ENCODE results near the gene VCPKMT.
"Not testable (repeated sequence)": the region's sequence is repeated elsewhere in the genome, so short reads cannot be mapped to it uniquely, and the experiment has no call there.

Gene VCPKMT

DNA sequence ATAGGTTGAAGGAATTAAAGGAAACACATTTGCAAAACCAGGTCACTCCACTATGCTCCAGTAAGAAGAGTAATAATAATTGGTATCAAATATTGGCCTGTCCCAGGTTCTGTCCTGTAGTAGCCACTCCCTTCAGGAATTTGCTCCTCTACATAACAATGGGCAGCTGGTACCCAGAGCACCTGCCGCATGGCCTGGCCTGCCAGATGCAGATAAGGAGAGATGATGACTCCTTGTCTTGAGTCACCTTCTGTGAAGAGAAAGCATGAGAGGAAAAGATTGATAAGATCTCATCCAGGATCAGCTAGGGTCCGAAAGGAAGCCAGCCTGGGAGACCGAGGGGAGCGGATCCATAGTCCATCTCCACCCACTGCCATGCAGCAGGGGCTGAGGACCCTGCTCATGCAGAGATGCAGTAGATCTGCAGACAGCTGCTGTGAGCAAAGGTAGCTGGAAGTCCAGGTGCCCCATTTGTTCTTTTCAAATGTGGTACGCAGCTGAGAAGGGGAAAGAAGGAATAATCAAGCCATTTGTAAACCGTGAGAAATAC is 24.3 kb downstream of the VCPKMT start:
- no peak for DNase-seq (ENCODE audit: low read depth, low spot score)

DNA sequence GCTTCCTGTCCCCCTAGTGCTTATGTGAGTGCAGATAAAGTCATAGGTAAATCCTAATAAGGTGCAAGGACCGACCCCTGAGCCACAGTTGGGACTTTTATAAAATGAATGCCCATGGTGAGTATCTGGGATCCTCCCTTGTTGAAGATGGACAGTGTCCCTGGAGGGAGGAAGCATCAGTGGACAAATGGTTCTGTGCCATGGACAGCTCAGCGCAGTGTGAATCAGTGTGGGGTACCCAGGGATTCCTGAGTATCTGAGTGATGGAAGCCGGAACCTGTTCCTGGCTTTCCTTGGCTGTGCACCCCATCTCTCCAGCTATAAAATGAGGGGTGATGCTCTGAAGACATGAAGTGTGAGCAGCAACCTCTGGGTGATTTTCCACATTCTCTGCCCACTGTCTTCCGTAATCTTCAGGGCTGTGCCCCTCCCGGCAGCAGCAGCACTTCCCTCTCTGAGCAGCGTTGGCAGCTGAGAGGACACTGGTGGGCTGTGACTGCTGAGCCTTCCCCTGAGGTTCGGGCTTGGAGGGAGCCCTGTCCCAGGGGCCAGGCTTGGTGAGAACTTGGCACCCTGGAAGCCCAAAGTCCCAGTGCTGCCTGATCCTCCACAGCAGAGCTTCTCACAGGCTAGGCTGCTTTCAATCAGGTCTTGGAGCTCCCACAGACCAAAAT is 25.0 kb downstream of the VCPKMT start:
- DNase-seq (ENCODE audit: low read depth, low spot score), result no peak

DNA sequence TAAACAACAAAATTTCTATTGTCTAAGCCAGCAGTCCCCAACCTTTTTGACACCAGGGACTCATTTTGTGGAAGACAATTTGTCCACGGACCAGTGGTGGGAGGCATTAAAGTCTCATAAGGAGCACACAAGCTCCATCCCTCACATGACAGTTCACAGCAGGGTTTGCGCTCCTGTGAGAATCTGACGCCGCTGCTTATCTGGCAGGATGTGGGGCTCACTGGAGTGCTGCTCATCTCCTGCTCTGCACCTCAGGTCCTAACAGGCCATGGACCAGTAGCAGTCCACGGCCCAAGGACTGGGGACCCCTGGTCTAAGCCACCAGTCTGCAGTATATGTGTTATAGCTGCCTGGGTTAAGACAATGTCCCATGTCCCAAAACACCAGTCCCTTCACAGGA is 27.2 kb downstream of the VCPKMT start:
- no peak for DNase-seq (ENCODE audit: low read depth, low spot score)

DNA sequence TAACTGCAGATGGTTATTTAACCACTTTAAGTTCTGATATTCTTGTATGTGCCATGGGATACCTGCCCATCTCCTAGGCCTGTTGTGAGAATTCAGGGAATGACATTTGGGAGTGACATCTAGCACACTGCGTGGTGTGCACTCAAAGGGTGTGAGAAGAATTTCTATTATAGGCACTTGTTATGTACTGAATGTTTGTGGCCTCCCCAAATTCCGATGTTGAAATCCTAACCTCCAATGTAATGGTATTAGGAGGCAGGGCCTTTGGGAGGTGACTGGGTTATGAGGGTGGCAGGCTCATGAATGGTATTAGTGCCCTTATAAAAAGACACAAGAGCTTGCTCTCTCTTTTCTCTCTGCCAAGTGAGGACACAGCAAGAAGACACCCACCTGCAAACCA is 27.6 kb downstream of the VCPKMT start:
- DNase-seq (ENCODE audit: low read depth, low spot score), result no peak

DNA sequence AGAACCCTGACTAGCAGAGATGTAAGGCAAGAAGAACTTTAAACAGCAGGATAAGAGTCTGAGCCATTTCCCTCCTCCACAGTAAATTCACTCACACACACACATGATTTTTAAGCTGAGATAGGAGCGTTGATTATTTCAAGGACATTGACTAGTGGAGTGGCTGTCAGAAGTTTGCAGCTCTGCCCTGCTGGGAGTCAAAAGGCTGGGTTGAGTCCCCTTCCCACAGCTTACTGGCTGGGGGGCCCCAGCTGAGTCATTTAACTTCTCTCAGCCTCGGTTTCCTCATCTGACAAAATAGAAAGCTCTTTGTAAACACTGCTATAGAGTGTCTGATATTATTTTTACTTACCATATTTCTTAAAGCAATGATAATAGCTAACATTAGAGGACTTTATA is 28.3 kb downstream of the VCPKMT start:
- no peak for DNase-seq (ENCODE audit: low read depth, low spot score)

DNA sequence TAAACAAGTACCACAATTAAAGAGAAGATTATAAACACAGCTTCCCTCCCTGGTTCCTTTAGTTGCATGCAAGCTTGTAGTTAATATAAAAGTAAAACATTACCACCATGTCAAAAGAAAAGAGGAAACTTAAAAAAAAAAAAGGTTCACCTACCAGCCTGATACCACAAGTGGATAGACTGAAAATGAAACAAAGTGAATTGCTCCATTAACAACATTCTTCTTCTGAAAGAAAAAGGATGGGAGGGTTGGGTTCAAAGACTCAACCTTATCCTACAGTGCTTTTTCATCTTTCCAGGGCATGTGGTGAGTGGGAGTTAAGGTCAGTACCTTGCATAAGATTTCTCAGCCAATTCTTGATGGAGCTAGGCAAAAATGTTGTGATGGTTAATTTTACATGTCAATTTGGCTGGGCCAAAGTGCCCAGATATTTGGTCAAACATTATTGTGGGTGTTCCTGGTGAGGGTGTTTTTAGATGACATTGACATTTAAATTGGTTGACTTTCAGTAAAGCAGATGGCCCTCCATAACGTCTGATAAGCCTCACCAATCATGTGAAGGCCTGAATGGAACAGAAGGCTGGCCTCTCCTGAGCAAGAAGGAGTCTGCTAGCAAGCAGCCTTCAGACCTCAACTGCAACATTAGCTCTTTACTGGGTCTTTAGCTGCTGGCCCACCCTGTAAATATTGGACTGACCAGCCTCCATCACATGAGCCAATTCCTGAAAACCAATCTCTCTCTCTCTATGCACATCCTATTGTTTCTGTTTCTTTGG is 28.8 kb downstream of the VCPKMT start:
- DNase-seq (ENCODE audit: low read depth, low spot score), result no peak

DNA sequence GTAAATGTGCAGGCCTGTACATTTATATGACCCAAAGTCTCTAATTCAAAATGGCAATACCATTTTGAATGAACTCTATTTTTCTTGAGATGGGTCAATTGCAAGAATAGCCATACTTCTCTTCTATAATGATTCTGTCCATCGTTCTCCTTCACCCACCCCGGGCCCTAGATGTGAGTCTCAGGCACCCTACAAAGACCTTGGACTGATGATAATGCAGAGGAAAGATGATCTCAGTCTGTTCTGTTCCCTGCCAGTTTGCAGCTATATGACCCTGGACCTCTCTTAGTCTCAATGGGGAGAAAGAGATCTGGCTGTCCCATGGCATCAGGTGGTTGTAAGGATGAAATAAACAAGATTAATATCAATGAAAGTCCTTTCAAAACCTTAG is 30.1 kb downstream of the VCPKMT start:
- no peak for DNase-seq (ENCODE audit: low read depth, low spot score)

DNA sequence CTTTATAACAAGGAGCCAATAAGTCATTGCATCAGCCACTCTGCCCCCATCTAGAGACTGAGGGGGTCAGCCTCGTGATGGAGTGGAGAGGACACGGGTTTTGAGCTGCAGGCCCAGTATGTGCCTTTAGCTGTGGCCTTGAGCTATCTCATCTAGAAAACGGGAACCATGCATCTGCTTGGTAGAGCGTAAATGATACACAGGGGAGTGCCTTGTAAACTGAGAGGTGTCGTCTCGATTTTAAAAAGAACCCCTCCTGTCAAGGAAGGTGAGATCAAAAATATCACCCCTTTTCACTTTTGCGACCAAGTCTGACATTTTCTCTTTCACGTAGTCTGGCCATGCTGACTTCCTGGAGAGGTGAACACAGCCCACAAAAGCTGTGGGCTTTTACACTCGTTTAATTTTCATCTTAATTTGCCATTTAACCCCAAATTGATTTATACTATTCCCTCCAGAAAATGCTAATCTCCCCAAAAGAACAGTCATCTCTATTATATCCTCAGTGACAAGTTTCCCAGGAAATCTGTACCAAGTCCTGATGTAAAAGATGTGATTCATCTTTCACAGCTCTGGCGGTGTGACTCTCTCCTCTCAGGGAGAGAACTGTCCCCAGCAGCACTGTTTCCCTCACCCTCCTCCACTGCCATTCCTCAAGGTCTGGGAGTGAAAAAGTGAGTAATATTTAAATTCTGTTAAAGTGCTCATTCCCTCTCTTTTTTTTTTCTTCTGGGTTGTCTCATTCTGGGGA is 30.6 kb downstream of the VCPKMT start:
- DNase-seq (ENCODE audit: low read depth, low spot score), result no peak

DNA sequence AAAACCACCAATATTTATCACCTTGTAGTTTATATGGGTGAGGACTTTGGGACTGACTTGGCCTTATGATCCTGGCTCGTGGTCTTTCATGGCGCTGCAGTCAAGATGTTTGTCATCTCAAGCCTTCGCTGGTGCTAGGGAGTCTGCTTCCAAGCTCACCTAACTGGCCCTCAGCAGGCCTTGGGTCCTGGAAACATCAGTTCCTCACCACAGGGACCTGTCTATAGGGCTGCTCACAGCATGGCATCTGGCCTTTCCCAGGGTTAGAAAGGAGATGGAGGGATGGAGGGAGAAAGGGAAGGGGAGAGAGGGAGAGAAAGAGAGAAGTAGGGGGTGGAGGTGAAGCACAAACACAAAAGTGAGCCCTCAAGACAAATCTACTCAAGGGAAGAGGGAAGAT is 31.7 kb downstream of the VCPKMT start:
- no peak for DNase-seq (ENCODE audit: low read depth, low spot score)

DNA sequence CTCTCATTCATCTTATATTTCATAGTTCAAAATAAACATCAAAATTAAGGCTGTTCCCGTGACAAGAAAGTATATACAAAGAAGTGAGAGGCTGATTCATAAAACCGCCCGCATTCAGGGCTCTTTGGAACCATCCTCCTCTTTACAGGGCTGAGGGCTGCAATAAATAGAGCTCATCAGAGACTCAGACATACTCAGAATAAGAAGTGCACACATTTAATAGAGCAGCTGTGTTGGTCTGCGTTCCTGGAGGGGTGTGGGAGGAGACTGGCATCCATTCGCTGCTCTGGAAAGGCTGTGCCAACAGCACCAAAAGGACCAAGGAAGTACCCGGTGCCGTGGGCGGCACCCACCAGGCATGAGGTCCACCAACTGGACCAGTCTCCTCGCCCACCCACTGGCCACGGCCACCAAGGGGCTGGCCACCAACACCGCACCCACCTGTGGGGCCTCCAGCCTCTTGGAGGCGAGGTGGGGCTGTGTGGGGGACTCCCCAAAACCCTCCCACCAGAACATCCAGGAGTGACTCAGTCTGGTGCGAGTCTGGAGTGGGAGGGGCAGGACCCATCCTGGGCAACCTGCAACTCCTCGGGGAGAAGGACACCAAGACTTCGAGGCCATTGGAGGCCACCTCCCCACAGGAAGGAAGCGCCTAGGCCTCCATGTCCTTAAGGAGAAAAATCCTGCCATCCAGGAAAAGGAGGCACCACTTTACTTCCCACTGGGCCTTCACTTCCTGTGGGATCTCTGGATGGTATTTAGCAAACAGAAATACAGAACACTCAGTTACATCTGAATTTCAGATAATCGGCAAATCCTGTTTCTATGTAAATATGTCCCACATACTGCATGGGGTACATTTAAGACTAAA is 32.7 kb downstream of the VCPKMT start:
- peak; percentile 39 for DNase-seq (ENCODE audit: low read depth, low spot score)

DNA sequence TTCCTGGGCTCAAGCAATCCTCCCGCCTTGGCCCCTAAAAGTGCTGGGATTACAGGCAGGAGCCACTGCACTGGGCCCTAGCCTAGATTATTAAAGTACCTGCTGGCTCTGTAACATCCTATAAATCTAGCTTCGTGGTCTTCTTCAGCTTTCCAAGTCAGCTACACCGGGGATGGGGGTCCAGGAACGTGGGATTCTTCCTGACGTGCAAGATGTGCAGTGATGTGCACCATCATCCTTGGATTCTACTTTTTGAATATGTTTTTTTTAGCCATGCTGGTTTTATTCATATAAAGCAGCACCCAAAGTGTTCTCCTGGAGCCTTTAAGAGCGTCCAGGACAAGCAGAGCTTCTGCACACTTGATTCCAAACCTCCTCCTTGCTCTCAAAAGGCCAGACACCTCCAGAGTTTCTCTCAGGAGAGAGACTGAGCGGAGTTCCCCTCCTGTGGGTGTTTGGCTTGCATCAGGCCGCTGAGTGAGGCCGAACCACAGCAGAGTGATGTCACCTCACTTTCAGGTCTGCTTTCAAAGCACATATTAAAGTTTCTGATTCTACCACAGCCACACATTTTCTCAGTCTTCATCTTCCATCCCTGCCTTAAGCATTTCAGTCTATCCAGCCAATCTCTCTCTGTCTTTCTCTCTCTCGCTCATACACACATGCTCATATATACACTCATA is 33.4 kb downstream of the VCPKMT start:
- peak; percentile 64 for DNase-seq (ENCODE audit: low read depth, low spot score)

DNA sequence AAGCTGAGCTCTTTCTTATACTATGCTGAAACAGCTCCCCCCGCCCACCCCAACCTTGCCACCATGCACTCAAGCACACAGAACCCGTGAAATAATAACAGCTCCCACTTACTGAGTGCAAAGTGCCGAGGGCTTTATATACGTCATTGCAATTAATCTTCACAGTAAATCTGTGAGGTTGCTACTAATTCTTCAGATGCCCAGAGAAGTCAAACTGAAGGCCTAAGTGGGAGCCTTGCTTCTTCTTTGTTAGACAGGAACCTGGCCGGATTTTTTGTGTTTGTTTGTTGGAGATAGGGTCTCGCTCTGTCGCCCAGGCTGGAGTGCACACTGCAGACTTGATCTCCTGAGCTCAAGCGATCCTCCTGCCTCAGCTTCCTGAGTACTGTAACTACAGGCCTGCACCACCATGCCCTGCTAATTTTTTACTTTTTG is 34.0 kb downstream of the VCPKMT start:
- peak; percentile 29 for DNase-seq (ENCODE audit: low read depth, low spot score)

DNA sequence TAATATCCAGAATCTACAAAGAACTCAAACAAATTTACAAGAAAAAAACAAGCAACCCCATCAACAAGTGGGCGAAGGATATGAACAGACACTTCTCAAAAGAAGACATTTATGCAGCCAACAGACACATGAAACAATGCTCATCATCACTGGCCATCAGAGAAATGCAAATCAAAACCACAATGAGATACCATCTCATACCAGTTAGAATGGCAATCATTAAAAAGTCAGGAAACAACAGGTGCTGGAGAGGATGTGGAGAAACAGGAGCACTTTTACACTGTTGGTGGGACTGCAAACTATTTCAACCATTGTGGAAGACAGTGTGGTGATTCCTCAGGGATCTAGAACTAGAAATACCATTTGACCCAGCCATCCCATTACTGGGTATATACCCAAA is 37.3 kb downstream of the VCPKMT start:
- DNase-seq (ENCODE audit: low read depth, low spot score), result not testable (repeated sequence)

DNA sequence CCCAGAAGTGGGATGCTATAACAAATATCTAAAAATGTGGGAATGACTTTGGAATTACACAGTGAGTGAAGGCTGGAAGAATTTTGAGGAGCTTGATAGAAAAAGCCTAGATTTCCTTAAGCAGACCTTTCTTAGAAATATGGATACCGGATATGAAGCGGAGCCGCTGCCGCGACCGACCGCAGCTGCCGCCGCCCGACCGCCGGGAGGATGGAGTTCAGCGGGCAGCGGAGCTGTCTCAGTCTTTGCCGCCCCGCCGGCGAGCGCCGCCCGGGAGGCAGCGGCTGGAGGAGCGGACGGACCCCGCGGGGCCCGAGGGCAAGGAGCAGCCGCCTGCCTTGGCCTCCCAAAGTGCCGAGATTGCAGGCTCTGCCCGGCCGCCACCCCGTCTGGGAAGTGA is 42.7 kb downstream of the VCPKMT start:
- DNase-seq (ENCODE audit: low read depth, low spot score), result not testable (repeated sequence)

DNA sequence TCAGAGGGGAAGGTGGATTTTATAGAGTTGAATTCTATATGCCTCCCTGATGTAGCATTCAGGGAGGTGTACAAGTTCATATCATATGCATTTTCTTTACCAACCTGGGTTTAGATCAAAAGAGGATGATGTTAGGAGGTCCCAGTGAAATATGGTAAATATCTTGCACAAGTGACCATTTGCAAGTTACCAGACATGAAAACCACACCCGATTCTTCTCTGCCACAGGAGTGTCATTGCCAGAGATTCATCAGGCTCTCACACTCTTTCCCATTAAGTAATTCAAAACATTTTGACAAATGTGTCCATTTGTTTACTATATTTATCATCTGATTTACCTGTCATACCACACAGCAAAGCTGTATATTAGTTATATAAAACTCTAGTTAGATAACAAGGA is 44.0 kb downstream of the VCPKMT start:
- DNase-seq (ENCODE audit: low read depth, low spot score), result no peak

DNA sequence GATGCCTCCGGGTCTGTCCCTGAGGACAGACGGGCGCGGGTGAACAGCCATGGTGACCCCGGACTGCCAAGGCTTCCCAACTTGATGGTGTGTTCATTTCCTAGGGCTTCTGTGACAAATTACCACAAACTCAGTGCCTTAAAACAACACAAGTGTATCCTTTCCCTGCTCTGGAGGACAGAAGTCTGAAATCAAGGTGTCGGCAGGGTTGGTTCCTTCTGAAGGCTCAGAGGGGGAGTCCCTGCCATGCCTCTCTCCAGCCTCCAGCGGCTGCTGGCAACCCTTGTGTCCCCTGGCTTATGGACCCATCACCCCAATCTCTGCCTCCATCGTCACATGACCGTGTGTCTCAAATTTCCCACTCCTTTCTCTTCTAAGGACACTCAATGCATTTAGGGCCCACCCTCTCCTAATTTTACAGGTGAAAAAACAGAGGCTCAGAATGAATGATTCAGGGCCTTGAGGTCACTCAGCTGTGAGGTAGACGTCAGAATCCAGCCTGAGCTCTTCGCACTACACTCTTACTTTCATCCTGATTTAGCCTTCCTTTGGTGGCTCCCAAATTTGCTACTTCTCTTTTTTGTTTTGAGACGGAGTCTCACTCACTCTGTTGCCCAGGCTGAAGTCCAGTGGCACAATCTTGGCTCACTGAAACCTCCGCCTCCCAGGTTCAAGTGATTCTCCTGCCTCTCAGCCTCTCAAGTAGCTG is 45.4 kb downstream of the VCPKMT start:
- DNase-seq (ENCODE audit: low read depth, low spot score), result no peak

DNA sequence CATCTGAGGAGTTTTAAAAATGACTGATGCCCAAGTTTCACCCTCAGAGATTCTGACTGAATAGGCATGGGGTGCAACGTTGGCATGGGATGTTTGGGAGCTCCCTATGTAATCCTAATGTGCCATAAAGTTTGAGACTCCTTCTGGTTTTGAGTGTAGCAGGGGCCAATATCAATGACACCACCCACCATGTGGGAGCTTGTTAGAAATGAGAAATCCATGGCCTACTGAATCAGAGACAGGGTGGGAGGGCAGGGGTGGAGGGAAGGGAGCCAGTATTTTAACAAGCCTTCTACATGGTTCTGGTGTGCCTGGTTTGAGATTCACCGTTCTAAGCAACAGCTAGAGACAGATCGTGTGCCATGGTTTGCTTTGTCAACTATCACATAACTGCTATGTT is 46.1 kb downstream of the VCPKMT start:
- no peak for DNase-seq (ENCODE audit: low read depth, low spot score)

DNA sequence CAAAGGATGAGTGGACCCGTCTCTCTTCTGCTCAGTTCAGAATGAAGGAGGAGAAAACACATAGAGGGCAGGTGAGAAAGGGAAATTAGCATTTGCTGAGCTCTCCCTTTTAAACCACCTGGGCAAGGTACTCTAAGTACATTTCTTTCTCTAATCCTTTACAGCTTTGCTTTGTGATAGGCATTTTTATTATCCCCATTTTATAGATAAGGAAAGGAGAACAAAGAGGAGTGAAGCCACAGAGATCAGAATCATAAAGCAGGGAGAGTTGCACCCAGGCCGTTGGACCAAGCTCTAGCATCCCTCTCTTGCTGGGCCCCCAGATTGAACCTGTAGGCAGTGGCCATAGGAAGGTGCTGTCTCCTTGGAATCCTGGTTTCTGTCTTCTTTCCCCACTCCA is 47.0 kb downstream of the VCPKMT start:
- DNase-seq (ENCODE audit: low read depth, low spot score), result no peak

DNA sequence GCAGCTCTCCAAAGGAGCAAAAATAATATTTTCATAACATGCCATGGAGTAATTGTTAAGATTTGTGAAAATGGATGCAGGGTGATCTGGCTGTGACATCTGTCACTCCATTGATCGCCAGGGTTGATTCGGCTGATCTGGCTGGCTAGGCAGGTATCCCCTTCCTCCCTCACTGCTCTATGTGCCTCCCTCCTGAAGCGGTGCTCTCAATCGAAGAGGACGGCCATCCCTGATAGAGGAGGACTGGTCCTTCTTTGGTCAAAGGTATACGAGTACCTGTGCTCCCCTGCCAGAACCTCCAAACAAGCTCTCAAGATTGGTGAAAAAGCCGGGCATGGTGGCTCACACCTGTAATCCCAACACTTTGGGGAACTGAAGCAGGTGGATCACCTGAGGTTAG is 47.9 kb downstream of the VCPKMT start:
- no peak for DNase-seq (ENCODE audit: low read depth, low spot score)
